HG03064 (cell line): Measurements from ENCODE around the gene FAM149B1.
"Not testable (repeated sequence)": the region's sequence is repeated elsewhere in the genome, so short reads cannot be mapped to it uniquely, and the experiment has no call there.

ENCODE experiments used
- ATAC-seq: cut with Tn5 transposase; IDR thresholded peaks from one replicate; pipeline ENCODE4 v1.9.1; 2021; ENCODE audit warnings: low read depth; ENCODE audit not compliant: unreplicated experiment

FAM149B1 gene

DNA sequence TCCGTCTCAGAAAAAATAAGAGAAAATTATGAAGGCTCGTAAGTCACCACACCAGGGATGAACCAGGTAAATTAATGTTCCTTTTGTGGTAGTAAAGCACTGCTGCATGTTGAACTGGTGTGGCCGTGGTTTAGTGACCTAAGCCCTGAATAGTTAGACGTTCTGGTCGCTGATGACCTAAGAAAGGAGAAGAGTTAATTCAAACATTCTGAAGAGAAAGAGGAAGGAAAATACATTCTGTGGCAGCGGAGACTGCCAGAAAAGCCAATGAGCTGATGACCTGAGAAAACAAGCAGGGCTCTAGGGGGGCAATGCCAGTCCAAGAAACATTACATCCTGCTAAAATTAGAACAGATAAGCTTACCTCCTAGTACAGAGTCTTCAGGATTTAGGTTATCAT lies 61.6 kb downstream of the FAM149B1 start:
- no peak for ATAC-seq

- ATAC-seq: no peak
These were observed 65.0 kb downstream of the FAM149B1 start for GRCh38 chr10:73232887-73233286.

DNA sequence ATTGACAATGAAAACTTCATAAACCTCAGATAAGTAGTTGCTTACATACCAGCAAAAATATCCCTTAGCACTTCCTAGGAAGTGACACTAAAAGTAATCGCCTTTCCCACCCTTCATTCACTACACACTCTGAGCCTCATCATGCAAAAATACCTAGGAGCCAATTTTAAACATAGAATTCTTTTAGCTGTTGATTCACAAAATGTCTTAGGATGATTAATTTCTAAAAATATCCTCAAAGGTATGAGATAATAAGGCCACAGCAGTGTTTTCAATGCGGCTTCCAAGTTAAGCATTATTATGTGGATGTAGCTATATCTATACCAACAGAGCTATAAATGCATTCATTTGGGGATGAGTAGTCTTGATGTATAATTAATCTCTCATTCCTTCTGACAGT lies 66.0 kb downstream of the FAM149B1 start:
- ATAC-seq: no peak

- no peak for ATAC-seq
These were observed 66.8 kb downstream of the FAM149B1 start for GRCh38 chr10:73234695-73235094.

GRCh38 chr10:73238990-73239566 lies 71.2 kb downstream of the FAM149B1 start:
- no peak for ATAC-seq

DNA sequence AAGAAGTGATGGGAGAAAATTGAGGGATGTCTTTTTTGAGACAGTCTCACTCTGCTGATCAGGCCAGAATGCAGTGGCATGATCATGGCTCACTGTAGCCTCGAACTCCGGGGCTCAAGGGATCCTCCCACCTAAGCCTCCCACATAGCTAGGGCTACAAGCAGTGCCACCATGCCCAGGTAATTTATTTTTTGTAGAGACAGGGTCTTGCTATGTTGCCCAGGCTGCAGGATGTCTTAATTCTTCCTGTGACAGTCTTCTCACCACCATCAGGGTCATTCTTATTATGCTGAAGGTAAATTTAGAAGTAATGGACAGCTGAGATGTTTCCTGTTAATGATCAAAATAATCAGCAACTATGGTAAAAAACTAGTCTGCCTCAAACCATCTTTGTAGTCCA lies 72.0 kb downstream of the FAM149B1 start:
- no peak for ATAC-seq

- no peak for ATAC-seq
These were observed 77.1 kb downstream of the FAM149B1 start for GRCh38 chr10:73244866-73245477.

- no peak for ATAC-seq
These were observed 78.4 kb downstream of the FAM149B1 start for GRCh38 chr10:73246322-73246645.

DNA sequence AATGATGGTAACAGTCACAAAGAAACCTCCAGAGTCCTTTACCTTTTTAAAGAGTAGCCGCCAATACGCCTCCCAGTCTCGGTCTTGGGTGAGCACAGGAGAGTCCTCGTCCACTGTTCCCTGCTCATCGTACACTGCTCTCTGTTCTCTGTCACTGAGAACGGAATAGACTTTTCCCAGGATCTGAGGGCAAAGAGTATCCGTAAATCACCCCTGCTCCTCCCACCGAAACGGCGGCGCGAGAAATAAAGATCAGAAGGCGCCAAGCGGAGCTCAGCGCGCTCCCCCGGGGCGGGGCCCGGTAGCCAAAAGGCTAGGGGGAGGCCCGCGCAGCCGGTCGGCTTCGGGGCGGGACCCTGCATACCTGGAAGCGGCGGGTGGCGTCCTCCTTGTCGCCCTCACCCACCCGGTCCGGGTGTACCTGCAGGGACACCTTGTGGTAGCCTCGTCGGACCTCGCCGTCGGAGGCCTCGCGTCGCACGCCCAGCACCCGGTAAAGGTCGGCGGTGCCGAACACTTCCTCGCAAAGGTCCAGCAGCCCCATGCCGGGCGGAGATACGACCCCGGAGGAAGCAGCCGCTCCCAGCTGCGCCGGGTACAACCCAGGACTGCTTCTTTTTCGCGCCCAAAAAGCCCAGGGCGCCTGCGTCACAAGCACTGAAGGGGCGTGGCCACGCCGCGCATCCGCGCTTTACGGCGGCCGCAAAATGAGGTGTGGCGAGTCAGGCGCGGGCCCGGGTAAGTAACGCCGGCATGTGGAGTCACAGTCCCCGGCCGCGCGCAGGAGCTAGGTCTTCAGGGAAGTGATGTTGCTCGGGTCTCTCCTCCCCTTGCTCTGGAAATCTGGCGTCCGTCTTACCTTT lies 79.0 kb downstream of the FAM149B1 start, which contains the start of gene DNAJC9:
Gene DNAJC9, minus strand, starts transcription at position 610 of the 863 bp plus-strand sequence. Its CDS starts 66 bp downstream, at position 544.
- peak; percentile 78 for ATAC-seq

- no peak for ATAC-seq
These were observed 79.8 kb downstream of the FAM149B1 start for GRCh38 chr10:73247509-73248258.

- ATAC-seq: no peak
These were observed 80.4 kb downstream of the FAM149B1 start for GRCh38 chr10:73248259-73248724.

DNA sequence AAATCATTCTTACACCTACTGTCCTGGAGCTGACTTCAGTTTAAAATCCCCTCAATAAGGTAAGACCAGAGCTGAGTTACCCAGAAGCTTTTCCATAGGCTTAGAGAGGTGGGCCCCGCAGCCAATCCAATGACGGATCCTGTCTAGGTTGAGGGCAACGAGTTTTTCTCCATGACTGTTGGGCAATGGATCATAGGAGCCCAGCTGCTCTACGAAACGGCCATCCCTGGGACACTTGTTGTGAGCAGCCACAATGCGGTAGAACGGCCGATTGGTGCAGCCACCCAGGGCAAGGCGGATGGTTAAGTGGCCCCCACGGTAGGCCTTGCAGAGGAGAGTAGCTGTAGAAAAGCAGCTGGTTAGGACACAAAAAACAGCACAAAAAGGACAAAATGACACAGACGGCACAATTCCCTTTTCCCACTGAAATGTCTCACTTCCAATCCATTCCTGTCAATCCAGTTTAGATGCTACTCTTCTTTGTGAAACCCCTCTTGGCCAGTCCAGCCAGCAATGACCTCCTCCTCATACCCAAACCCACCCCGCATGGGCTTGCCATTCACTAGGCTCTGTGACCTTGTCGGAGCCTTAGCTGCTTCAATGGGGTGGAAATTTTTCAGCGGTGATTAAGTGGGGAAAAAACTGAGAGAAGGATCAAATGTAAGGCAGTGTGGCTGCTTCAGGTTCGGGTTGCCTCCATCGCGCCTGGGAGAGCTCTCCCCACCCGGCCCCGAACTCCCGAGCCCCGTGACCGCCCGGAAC lies 83.9 kb downstream of the FAM149B1 start:
- ATAC-seq: no peak

DNA sequence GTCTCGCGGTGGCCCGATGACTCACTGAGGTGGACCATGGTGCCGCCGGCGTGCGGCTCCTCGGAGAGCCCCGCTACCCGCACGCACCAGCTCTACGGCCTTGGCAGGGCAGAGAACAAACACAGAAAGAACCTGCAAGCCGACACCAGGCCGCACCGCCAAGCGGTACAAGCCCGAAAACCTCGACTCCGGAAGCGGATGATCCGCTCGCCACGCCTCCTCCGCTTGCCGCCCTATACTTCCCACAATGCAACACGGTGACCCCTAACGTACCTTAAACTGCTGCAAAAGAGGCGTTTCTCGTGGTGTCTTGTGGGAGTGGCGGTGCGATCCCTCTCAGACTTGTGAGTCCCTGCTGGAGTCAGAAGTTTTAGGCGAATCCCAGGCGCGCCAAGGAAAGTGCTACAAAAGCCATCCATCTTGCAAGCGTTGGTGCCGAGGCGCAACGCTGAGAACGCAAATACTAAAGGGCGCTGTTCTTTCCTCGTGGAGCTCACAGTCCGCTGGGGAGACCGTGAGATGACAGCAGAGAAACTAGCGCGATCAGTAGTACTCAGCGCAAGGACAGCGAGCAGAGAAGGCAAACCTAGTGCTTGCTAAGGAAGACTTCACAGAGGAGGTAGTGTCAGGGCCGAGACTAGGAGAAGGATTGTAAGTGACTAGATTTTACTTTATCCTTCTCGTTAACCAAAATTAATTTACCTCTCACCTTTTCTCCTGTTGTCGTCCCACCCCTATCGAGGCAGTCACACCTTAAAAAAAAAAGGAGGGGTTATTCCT lies 84.7 kb downstream of the FAM149B1 start, which contains the start of gene MRPS16:
Gene MRPS16, minus strand, starts transcription at position 200 of the 780 bp plus-strand sequence. Its CDS starts 162 bp downstream, at position 38.
- peak; percentile 69 for ATAC-seq

DNA sequence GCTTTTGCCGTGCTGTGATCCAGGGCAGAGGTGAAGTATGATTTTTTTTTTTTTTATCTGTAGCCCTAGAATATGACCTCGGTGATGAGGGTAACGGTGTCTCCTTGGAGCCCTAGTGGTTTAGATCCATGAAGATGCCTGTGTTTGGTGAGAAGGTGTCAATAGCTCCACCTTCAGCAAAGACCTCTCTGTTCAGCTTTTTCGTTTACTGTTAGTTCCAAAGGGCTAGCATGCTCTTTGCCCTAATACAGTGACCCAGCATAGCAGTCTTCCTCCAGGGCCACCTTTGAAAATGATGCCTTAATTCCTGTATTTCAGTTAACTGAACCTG lies 85.3 kb downstream of the FAM149B1 start:
- no peak for ATAC-seq

DNA sequence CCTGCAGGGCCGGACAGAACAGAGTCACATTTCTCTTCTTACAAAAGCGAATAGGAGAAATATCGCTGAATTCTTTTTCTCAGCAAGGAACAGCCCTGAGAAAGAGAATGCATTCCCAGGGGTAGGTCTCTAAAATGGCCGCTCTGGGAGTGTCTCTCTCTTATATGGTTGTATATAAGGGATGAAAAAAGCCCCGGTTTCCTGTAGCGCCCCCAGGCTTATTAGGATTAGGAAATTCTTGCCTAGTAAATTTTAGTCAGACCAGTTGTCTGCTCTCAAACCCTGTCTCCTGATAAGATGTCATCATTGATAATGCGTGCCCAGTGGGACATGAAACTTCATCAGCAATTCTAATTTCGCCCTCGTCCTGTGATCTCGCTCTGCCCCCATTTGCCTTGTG lies 90.7 kb downstream of the FAM149B1 start:
- ATAC-seq: not testable (repeated sequence)

- ATAC-seq: no peak
These were observed 93.6 kb downstream of the FAM149B1 start for GRCh38 chr10:73261362-73261995.

DNA sequence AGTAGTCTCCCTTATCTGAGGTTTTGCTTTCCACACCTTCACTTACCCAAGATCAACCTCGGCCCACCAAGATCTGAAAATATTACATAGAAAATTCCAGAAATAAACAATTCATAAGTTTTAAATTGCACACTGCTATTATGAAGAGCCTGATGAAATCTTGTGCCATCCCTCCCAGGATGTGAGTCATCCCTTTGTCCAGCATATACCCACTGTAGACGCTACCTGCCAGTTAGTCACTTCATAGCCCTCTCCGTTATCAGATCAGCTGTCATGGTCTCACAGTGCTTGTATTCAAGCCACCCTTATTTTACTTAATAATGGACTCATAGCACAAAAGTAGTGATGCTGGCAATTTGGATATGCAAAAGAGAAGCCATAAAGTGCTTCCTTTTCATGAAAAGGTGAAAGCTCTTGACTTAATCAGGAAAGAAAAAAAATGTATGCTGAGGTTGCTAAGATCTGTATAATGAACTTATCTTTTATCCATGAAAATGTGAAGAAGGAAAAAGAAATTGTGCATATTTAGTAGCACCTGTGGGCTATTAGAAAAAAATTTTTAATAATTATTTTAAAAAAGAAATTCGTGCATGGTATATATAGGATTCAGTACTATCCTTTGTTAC lies 94.3 kb downstream of the FAM149B1 start:
- no peak for ATAC-seq

DNA sequence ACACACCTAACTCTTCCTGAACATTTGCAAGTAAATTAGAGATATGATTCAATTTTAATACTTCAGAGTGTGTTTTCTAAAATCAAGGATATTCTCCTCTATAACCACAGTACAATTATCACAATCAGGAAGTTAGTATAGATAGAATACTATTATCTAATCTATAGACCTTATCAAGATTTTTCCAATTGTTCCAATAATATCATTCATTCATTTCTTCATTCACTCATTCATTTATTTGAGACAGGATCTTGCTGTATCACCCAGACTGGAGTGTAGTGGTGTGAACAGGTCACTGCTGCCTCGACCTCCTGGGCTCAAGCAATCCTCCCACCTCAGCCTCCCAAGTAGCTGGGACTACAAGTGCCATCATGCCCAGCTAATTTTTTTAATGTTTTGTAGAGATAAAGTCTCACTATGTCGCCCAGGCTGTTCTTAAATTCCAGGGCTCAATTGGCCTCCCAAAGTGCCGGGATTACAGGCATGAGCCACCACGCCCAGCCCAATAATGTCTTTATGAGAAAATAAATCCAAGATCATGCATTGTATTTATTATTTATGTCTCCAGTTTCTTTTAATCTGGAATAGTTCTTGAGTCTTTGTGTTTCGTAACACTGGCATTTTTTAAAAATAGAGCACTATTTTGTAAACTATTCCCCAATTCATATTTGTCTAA lies 95.1 kb downstream of the FAM149B1 start:
- ATAC-seq: no peak
